AG09319 (cell line): ENCODE results near the gene ADK.

Experiments used
- DNase-seq: peaks from one replicate; pipeline ENCODE4 v3.0.0-alpha.2; 2010; ENCODE audit warnings: low read depth; ENCODE audit errors: extremely low read depth
- CTCF ChIP-seq: IDR thresholded peaks from 2 replicates; pipeline ENCODE4 v1.5.1; 2011; ENCODE audit warnings: low read depth, mild to moderate bottlenecking, inconsistent platforms, low read length, moderate library complexity

Gene ADK

GRCh38 chr10:74306227-74306982, 155.4 kb downstream of the ADK start:
- DNase-seq, result no peak
- TF ChIP-seq CTCF, result no peak

GRCh38 chr10:74307061-74307651, 156.1 kb downstream of the ADK start:
- no peak for DNase-seq
- no peak for TF ChIP-seq CTCF

GRCh38 chr10:74310652-74311257, 159.7 kb downstream of the ADK start:
- DNase-seq, result no peak
- no peak for TF ChIP-seq CTCF

- no peak for DNase-seq
- TF ChIP-seq CTCF, result no peak
Measured at GRCh38 chr10:74314166-74314565, 163.1 kb downstream of the ADK start.

- no peak for DNase-seq
- TF ChIP-seq CTCF, result no peak
Measured at GRCh38 chr10:74320026-74320425, 169.0 kb downstream of the ADK start.

- DNase-seq, result no peak
- no peak for TF ChIP-seq CTCF
Measured at GRCh38 chr10:74320717-74321116, 169.7 kb downstream of the ADK start.

GRCh38 chr10:74322141-74322540, 171.1 kb downstream of the ADK start:
- DNase-seq, result no peak

More at GRCh38 chr10:74322141-74322540, 171.1 kb downstream of the ADK start:
- no peak for TF ChIP-seq CTCF
